ENCODE data around the gene SLC39A9.

DNA sequence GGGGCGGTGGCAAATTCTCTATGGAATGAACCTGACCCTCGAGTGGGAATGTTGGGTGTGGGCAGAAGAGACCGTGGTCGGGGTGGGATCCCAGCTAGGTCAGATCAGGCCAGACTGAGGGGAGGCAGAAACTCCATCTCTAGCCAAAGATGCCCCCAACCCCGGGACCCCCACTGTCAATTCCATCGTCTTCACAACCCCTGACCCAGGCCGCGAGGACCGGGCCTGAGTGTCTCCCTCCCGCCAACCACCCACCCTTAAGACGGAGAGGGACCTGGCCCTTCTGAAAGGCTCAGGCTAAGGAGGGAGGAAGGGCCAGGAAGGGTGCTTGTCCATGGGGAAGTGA is 86.8 kb downstream of the SLC39A9 start:
- TF ChIP-seq, protein P1, sequence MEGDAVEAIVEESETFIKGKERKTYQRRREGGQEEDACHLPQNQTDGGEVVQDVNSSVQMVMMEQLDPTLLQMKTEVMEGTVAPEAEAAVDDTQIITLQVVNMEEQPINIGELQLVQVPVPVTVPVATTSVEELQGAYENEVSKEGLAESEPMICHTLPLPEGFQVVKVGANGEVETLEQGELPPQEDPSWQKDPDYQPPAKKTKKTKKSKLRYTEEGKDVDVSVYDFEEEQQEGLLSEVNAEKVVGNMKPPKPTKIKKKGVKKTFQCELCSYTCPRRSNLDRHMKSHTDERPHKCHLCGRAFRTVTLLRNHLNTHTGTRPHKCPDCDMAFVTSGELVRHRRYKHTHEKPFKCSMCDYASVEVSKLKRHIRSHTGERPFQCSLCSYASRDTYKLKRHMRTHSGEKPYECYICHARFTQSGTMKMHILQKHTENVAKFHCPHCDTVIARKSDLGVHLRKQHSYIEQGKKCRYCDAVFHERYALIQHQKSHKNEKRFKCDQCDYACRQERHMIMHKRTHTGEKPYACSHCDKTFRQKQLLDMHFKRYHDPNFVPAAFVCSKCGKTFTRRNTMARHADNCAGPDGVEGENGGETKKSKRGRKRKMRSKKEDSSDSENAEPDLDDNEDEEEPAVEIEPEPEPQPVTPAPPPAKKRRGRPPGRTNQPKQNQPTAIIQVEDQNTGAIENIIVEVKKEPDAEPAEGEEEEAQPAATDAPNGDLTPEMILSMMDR (IDR thresholded peaks at IDR 0.05) = no peak
- TF ChIP-seq EP300 (IDR thresholded peaks at IDR 0.05) (no peak), POLR2A (IDR thresholded peaks at IDR 0.05) (no peak), POLR2AphosphoS5 (IDR thresholded peaks at IDR 0.05) (no peak)

Data from gastroesophageal sphincter (tissue), 3 donors.